ENCODE measurements around the gene S100A11. TPM values are rescaled to one million over a fixed set of nuclear protein-coding genes. Genes with fewer than 3 reads are reported as not detected.

The S100A11 gene
- polyA plus RNA-seq, 1 of the 3 experiments (the other 2 are of a cell fraction): 736 TPM

- TF ChIP-seq IRF3 (IDR thresholded peaks at IDR 0.05; ENCODE audit: low read depth, low read length): no peak
- no peak for TF ChIP-seq USF2 (IDR thresholded peaks at IDR 0.05; ENCODE audit: borderline replicate concordance, low read depth, low read length)
- peak; percentile 89 for TF ChIP-seq TCF12 (IDR thresholded peaks at IDR 0.05)
- TF ChIP-seq YY1 (IDR thresholded peaks at IDR 0.05; ENCODE audit: low read depth): no peak
- TF ChIP-seq EP300 (IDR thresholded peaks at IDR 0.05; ENCODE audit: borderline replicate concordance in 1 of 2, low read depth in 1 of 2, low read length in 1 of 2): peak in 1 of 2 experiments; percentile 74; a peak in 2 of 4 replicates
- TF ChIP-seq NRF1 (IDR thresholded peaks at IDR 0.05; ENCODE audit: low read depth, low read length): no peak
- no peak for TF ChIP-seq SMC3 (IDR thresholded peaks at IDR 0.05; ENCODE audit: low read depth, low read length)
- peak; percentile 92 for TF ChIP-seq FOSL2 (IDR thresholded peaks at IDR 0.05; ENCODE audit: borderline replicate concordance, low read depth)
Observed at GRCh38 chr1:151994956-151995355, 41.8 kb downstream of the S100A11 start (continued).

GRCh38 chr1:151993734-151994496, 42.9 kb downstream of the S100A11 start, which contains the start of gene S100A10:
Gene S100A10, minus strand, starts transcription at chr1:151993859. Its CDS starts 7,629 bp downstream, at chr1:151986230.
- Histone ChIP-seq H3K4me2 (peak within 1 kb of the TSS; percentile 84), H3K4me1 (ENCODE audit: control insufficient read depth in 1 of 2, insufficient read depth in 2 of 2, low read depth in 1 of 2, low read length in 1 of 2) (peaks cover 24 to 32% of the 10 kb centered on the region in 2 experiments), H3K9ac (peak within 1 kb of the TSS; percentile 92), H4K20me1 (ENCODE audit: insufficient read depth) (peaks cover 27% of the 10 kb centered on the region), H3K9me2 (no peaks in the 10 kb centered on the region), H3K79me2 (ENCODE audit: insufficient read depth) (peaks cover 41% of the 10 kb centered on the region), H3K27ac (ENCODE audit: low read depth in 2 of 2, low read length in 1 of 2) (peak within 1 kb of the TSS; percentile 78 to 95), H3K4me3 (ENCODE audit: low read depth in 2 of 2, low read length in 1 of 2) (peak within 1 kb of the TSS; percentile 73 to 83), H3F3A (replicated peaks; ENCODE audit: insufficient read depth) (peaks cover 53% of the 10 kb centered on the region), H3K36me3 (replicated peaks in 1 of 2; ENCODE audit: control insufficient read depth in 1 of 2, insufficient read depth in 2 of 2, low read length in 1 of 2) (no peaks in the 10 kb centered on the region), H3K27me3 (ENCODE audit: insufficient read depth) (no peaks in the 10 kb centered on the region; the same call in 1 of the 2 replicates), H3K9me3 (no peaks in the 10 kb centered on the region), H2AFZ (ENCODE audit: low read depth) (no peak within 1 kb of the TSS)
- 3% methylated on average over 21 of the region's 69 CpGs for WGBS (ENCODE audit: low lambda C conversion rate)
- TF ChIP-seq TEAD4 (IDR thresholded peaks at IDR 0.05; ENCODE audit: borderline replicate concordance, insufficient read depth) (no peak), SIN3A (IDR thresholded peaks at IDR 0.05; ENCODE audit: borderline replicate concordance, low read depth, low read length) (0 out of 2 replicates have a peak, but pooled peaks have one; percentile 28), MXI1 (IDR thresholded peaks at IDR 0.05; ENCODE audit: low read depth, low read length) (no peak), ELF1 (IDR thresholded peaks at IDR 0.05) (no peak), USF2 (IDR thresholded peaks at IDR 0.05; ENCODE audit: borderline replicate concordance, low read depth, low read length) (no peak), NFIC (IDR thresholded peaks at IDR 0.05; ENCODE audit: borderline replicate concordance) (0 out of 2 replicates have a peak, but pooled peaks have one; percentile 32), POLR2AphosphoS5 (IDR thresholded peaks at IDR 0.05; ENCODE audit: low read depth, low read length) (peak; percentile 74), TAF1 (IDR thresholded peaks at IDR 0.05; ENCODE audit: borderline replicate concordance, low read depth, low read length) (peak; percentile 40; the same call in 1 of the 2 replicates), MAX (IDR thresholded peaks at IDR 0.05; ENCODE audit: low read depth) (0 out of 2 replicates have a peak, but pooled peaks have one; percentile 13), RXRA (IDR thresholded peaks at IDR 0.05; ENCODE audit: borderline replicate concordance, low read depth) (peak; percentile 15; the same call in 1 of the 2 replicates)
- CTCF ChIA-PET: interaction anchor here (1.1 to 2.1 kb wide), 3 partner anchors 8 to 273 kb away, joined by 3 to 13 read pairs (median 3); partner anchors contain the start of gene RIIAD1
- peak; percentile 58 for DNase-seq
- POLR2A ChIA-PET: no interaction called here
